Thyroid gland (tissue), 4 donors: ENCODE results near the gene ACP4.

Experiments used
- POLR2A ChIP-seq, 2 donors: fragments of 450-650 bp; IDR thresholded peaks; one replicate each; pipeline ENCODE4 v1.6.1; 2017; ENCODE audit warnings: antibody characterized with exemption in 2 of 2, mild to moderate bottlenecking in 2 of 2, moderate library complexity in 1 of 2
- TF ChIP-seq, protein P1 (sequence below), 6 experiments: fragments of 200-600 bp in 3 of 6; fragments of 450-650 bp in 3 of 6; sonication (generic) in 3 of 6; IDR thresholded peaks; one replicate each; pipeline ENCODE4 v1.5.1; 2016 to 2019; ENCODE audit warnings: antibody characterized with exemption in 6 of 6, mild to moderate bottlenecking in 2 of 6, inconsistent platforms in 1 of 6, moderate library complexity in 1 of 6

DNA sequence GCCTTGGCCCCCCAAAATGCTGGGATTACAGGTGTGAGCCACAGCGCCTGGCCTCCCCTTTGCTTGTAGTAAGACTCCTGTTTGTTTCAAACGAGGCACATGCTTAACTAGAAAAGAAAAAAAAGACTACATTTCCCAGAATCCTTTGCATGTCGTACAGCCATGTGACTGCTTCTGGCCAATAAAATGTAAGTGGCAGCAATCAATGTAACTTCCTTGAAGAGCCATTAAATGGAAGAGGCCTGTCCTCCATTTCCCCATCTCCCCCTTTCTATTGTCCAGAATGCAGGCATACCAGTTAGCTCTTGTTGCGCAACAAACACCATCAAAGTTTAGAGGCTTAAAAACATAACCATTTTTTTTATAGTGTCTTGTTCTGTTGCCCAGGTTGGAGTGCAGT is 30.3 kb upstream of the ACP4 start:
- TF ChIP-seq, protein P1, sequence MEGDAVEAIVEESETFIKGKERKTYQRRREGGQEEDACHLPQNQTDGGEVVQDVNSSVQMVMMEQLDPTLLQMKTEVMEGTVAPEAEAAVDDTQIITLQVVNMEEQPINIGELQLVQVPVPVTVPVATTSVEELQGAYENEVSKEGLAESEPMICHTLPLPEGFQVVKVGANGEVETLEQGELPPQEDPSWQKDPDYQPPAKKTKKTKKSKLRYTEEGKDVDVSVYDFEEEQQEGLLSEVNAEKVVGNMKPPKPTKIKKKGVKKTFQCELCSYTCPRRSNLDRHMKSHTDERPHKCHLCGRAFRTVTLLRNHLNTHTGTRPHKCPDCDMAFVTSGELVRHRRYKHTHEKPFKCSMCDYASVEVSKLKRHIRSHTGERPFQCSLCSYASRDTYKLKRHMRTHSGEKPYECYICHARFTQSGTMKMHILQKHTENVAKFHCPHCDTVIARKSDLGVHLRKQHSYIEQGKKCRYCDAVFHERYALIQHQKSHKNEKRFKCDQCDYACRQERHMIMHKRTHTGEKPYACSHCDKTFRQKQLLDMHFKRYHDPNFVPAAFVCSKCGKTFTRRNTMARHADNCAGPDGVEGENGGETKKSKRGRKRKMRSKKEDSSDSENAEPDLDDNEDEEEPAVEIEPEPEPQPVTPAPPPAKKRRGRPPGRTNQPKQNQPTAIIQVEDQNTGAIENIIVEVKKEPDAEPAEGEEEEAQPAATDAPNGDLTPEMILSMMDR (IDR thresholded peaks at IDR 0.05) = no peak
- no peak for TF ChIP-seq POLR2A (IDR thresholded peaks at IDR 0.05)
